Esophagus mucosa (tissue), 1 donor: ENCODE measurements around the gene TPD52L1. TPM values are rescaled to one million over a fixed set of nuclear protein-coding genes. Genes with fewer than 3 reads are reported as not detected.
"Not testable (repeated sequence)": the region's sequence is repeated elsewhere in the genome, so short reads cannot be mapped to it uniquely, and the experiment has no call there.

ENCODE experiments used
- ATAC-seq: fragments of 200-7000 bp; cut with Tn5 transposase; one replicate; pipeline ENCODE4 v1.9.1; 2020
- total RNA-seq: library from RNA; stranded (reverse); gene quantifications from one replicate; pipeline ENCODE4 v1.2.4, GENCODE V29; 2023
- donor health status: DM: yes; HTN: yes; CAD: no.

TPD52L1 gene
- total RNA-seq, 1 donor from 2014 or later = 217 TPM

DNA sequence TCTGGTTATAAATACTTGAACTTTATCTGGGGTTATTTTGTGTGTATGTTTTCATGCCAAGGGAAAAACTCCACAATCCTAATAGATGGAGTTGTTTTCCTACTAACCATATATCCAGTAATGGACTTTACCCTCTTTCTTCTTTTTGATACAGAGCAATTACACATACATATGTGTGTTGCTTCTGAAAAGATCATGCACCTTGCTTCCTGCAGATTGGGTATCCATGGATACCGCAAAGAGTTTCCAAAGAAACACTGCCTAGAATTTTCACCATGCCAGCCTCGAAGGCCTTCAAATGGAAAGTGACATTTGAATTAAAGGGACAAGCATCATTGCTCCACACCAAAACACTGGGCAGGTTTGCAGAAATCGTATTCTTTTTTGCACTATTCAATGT is 121.4 kb downstream of the TPD52L1 start:
- ATAC-seq = no peak

DNA sequence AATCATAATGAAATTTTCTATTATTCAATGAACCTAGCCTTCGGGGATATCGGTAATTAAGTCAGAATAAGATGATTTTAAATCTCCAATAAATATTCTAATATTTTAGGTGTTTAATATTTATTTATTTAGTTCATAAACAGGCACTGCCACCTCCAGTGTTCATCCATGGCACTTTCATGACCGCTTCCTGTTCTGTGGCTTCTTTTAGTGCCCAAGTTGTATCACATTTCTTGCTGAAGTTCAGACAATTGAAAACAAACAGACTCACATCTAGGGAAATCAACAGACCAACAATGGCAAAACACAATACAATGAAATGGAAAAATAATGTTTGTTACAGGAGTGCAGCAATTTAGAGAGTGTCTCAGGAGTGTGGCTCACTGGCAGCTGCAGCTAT is 122.2 kb downstream of the TPD52L1 start:
- ATAC-seq = no peak

DNA sequence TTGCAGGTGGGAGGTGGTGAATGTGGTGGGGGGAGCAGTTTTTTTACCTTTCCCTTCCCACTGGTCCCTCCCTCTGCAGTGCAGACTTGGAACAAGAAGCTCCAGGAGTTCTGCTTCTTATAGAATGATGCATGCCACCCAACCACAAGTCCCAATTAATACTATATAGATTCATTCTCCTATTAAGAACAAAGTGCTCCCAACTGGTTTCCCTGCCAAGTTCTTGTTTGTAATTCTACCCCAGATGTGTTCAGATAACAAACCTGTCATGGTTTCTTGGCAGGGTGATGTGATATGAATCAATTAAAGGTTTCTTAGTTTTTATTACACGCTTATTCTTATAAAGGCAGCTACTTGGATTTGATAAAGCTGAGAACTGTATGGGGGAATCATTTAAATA is 124.3 kb downstream of the TPD52L1 start:
- ATAC-seq = no peak

DNA sequence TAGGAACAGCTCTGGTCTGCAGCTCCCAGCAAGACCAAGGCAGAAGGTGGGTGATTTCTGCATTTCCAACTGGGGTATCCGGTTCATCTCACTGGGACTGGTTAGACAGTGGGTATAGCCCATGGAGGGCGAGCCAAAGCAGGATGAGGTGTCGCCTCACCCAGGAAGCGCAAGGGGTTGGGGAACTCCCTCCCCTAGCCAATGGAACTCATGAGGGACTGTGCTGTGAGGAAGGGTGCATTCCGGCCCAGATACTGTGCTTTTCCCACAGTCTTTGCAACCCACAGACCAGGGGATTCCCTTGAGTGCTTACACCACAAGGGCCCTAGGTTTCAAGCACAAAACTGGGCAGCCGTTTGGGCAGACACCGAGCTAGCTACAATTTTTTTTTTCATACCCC is 126.4 kb downstream of the TPD52L1 start:
- ATAC-seq = no peak

DNA sequence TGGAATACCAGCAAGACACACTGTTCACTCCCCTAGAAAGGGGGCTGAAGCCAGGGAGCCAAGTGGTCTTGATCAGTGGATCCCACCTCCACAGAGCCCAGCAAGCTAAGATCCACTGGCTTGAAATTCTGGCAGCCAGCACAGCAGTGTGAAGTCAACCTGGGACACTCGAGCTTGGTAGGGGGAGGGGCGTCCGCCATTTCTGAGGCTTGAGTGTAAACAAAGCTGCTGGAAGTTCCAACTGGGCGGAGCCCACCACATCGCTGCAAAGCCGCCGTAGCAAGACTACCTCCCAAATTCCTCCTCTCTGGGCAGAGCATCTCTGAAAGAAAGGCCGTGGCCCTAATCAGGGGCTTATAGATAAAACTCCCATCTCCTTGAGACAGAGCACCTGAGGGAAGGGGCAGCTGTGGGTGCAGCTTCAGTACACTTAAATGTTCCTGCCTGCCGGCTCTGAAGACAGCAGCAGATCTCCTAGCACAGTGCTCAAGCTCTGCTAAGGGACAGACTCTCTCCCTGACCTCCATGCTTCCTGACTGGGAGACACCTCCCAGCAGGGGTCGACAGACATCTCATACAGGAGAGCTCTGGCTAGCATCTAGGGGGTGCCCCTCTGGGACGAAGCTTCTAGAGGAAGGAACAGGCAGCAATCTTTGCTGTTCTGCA is 126.9 kb downstream of the TPD52L1 start:
- ATAC-seq = not testable (repeated sequence)

DNA sequence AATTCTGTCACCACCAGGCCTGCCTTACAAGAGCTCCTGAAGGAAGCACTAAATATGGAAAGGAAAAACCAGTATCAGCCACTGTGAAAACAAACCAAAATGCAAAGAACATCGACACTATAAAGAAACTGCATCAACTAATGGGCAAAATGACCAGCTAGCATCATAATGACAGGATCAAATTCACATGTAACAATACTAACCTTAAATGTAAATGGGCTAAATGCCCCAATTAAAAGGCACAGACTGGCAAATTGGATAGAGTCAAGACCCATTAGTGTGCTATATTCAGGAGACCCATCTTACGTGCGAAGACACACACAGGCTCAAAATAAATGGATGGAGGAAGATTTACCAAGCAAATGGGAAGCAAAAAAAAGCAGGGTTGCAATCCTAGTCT is 128.9 kb downstream of the TPD52L1 start:
- ATAC-seq = not testable (repeated sequence)

DNA sequence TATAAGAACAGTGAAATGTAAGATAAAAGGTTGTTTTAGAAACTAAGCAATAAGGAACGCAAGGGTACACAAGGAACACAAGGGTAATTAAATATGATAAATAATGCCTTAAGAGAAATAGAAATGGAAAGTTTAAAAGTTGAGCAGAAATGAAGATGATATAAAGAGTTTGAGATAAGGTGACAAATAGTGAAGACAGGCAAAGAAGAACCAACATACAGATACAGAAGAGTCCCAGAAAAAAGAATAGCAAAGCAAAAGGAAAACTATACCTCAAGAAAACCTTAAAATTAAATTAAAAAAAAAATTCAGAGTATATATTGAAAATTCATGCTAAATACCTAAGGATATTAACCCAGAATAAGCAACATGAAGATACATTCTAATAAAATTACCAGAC is 131.8 kb downstream of the TPD52L1 start:
- no peak for ATAC-seq

DNA sequence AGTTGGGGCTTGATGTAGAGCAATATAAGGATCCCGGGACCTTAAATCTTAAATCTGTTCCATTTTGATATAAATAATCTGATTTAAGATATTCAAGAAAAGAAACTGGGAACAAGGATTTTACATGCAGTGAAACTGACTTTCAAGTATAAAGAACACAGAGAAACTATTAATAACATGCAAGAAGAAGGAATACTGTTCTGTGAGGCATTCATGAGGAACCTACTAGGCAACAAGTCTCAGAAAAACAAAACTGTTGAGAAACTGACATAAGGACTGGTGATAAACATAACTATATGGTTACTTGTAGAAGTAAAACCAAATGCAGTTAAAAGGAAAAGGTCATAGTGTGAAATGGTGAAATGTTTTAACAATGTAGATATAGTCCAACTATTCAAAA is 132.4 kb downstream of the TPD52L1 start:
- no peak for ATAC-seq

DNA sequence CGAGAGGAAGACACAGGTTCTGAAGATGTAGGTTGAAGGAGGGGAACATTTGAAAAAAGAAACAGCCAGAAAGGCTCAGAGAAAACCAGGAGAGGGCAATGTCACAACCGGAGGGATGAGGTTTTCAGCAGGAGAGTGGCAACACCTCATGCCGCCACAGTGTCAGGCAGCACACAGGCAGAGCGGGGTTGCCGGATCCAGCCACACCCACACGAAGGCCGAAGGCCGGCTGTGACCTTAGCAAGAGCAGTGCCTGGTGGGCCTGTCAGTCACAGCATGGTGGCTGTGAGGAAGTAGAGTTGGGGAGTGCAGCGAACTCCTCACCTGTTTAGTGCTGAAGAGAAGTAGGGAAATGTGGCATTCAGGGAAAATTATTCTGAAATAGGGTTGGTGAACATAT is 134.1 kb downstream of the TPD52L1 start:
- ATAC-seq = no peak

DNA sequence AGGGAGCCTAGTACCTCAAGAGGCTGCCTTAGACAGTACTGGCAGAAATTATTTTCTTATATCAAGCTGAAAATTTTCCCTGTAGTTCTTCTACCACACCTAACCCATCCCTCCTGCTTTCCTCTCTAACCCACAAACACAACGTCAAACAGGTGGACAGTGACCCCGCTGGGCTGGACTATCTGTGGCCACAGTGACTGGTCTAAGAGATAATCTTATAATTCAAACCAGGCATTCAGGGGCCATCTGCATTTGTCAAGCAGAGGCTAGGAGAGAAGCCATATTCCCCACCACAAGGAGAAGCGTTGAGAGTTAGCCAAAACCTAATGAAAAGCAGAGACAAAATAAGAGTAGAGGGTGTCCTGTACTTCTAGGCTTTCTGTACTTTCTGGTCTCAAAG is 140.0 kb downstream of the TPD52L1 start:
- ATAC-seq = no peak

DNA sequence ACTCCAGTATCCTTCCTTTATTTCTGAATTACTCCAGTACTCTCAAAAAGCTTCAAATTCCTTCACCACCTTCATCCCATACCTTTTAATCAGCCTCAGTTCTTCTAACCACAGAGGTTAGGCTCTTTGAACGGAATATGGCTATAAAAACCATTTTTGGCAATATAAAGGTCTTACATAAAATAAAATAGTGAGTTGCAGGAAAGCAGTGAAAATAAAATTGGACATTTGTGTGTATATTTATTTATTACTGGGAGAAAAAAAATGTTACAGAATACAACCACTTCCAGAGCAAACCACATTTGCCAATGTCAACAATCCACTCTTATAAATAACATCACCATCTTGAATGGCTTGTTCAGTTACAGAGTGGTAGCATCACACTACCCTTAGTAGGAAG is 140.5 kb downstream of the TPD52L1 start:
- no peak for ATAC-seq

DNA sequence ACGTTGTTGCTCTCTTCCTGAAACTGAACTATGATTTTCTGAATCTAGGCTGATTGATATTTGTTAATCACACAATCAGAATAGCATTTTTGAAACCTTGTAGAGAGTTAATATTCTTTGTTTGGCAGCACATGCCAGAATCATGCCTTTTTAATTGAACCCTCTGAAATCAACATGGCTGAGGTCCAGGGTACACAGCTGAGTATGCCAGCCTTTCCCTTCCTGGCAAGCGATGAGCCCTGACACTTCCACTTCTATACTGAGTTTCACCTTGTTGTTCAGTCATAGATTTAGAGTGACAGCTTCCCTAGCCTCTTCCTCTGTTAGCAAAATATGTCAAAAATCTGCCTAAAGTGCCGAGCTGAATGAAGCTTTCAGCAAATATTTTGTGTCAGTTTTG is 141.4 kb downstream of the TPD52L1 start:
- no peak for ATAC-seq

DNA sequence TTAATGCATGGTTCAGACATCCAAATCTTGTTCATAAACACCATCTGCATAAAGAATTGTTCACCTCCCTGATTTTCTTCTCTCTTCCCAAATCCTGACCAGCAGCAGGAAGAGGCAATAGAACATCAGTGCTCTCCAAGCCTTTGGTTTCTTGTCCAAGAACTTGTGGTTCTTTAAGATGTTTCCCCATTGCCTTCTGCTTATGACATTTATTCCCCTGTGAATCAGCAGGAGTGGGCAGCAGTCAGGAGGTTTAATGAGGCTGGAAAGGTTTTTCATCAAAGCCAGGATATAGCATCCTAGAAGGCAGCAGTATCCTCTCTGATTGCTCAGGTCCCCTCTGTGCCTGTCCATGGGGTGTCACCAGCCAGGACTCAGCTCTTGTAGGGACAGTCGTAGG is 142.9 kb downstream of the TPD52L1 start:
- no peak for ATAC-seq

DNA sequence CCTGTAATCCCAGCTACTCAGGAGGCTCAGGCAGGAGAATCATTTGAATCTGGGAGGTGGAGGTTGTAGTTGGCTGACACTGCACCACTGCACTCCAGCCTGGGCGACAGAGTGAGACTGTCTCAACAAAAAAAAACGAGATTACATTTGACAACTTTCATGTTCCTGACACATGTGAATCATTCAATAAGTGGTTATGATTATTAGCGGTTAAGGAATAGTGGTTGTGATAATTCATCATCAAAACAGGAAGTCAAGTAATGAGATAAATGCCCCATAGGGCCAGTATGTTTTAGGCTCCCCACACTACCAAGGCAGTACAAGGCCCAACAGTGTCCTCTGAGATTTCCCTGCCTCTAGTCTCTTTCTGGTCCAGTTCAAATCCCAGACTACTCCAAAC is 145.7 kb downstream of the TPD52L1 start:
- no peak for ATAC-seq

DNA sequence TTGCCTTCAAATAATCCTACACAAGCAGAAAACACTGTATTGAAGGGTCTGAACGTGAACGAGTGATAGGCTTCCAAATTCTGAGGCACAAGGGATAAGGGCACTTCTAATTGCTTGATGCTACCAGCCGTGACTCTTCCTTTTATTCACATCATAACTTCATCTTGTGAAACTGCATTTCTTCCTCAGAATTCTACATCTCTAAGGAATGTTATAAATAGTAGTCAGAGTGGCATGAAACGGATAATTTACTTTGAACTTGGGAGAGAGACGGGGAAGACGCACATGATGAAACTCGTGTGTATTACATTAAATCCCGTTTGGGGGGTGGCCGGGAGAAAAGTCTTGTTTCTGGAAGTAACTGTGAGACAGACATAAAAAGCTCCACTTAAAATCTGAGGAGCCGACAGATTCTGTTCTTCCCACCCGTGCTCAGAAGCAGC is 147.4 kb downstream of the TPD52L1 start:
- ATAC-seq = no peak

DNA sequence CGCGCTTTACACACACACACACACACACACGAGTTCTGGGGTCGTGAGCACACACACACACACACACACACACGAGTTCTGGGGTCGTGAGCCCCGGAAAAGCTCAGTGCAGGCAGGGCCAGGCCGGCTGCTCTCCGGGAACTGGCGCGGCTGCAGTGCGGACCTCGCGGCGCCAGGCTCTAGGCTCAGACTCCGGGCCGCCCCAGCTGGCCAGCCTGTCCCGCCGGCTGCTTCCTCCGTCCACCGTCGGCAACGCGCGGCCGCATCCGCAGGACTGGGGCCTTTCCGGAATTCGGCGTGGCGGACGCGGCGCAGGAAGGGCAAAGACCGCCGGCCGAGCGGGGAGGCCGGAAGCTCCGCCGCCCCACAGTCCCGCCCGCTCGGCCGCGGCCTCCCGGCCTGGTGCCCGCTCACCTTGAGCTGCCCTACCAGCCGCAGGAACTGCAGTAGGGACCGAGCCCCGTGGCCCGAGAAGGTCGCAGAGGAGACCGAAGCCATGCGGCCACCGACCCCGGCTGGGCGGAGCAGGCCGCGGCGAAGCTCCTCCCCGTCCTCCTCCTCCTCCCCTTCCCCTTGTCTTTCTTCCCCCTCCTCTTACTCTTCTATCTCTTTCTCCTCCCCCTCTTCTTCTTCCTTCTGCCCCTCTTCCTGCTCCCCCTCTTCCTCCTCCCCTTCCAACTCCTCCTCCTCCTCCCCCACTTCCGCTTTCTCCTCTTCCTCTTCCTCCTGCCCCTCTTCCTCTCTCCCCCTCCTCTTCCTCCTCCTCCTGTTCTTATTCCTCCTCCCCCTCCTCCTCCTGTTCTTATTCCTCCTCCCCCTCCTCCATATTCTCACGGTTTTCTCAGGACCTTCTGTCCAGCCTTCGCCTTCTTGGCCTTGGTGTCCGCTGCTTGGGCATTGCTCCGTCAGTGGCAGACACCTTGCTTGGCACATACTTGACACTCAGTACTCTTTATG is 148.1 kb downstream of the TPD52L1 start, which contains the start of gene HDDC2:
TSS of gene HDDC2 (minus strand) at position 533 of the 957 bp plus-strand sequence. CDS start at position 498, 35 bp downstream.
- peak; percentile 77 for ATAC-seq

DNA sequence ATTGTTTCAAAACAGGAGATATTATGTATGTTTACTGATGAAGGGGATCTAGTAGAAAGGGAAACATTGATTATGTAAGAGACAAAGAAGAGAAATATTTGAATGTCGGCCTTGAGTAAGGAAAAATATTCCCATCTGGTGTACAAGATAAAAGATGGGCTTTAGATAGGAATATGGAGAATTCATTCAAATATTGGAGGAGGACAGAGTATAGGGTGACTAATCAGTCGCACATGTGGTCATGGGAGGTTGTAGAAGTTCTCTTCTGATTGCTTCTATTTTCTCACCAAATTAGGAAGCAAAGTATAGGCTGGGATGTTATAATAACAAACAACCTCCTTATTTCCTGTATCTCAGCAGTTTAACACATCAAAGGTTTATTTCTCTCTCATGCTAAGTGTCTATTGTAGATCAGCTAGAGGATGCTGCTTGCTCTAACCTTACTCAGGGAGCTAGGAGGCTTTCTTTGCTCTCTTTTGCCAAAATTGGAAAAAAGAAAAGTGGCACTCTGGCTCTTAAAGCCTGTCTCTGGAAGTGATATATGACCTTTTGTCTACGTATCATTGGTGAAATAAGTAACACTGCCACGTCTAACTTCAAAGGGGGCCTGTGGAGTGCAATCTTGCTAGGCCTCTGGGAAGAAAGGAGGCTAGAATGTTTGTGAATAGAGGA is 149.4 kb downstream of the TPD52L1 start:
- no peak for ATAC-seq

DNA sequence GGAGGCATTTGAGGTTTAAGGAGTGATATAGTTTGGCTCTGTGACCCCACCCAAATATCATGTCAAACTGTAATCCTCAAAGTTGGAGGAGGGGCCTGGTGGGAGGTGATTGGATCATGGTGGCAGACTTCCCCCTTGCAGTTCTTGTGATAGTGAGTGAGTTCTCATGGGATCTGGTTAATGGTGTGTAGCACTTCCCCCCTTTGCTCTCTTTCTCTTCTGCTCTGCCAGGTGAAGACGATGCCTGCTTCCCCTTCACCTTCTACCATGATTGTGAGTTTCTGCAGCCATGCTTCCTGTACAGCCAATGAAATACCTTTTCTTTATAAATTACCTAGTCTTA is 149.9 kb downstream of the TPD52L1 start:
- no peak for ATAC-seq

DNA sequence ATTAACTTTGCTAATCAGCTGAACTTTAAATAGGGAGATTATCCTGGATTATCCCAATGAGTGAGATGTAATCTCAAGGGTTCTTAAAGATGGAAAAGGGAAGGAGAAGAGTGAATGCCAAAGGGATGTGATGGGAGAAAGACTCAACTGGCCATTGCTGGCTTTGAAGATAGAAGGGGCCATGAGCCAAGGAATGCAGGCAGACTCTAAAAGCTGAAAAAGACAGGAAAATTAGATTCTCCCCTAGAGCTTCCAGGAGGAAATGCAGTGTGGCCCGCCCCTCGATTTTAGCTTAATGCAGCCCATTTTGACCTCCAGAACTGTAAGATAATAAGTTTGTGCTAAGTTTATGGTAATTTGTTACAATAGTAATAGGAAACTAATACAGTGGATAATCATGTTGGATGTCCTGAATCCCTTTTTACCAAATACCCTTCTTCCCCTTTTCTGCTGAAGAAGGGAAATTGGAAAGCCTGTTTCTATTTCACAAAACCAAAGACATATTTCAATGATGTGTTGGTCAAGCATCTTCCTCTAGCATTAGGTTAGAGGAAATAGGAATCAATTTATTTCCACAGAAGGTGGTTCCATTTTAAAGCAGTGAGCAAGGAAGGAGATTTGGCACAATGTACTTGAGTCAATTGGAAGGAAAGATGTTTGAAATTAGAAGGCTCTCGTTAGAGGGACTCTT is 151.5 kb downstream of the TPD52L1 start:
- ATAC-seq = no peak

DNA sequence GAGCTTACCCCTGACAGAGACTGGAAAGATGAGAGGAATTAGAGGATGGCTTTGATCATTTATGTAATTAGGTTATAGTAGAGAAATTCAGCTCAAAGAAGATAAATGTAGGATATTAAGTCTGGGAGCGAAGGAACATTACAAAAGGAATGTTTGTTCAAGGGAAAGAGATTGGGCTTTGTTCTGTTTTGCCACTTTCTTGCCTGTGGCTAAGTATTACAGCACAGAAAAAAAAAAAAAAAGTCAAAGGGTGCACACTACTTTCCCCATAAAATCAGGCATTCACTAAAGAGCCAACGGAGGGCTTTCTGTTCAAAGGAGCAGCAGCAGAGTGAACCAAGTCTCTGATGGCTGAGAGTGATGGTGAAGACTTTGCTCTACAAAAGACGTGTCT is 153.2 kb downstream of the TPD52L1 start:
- no peak for ATAC-seq

DNA sequence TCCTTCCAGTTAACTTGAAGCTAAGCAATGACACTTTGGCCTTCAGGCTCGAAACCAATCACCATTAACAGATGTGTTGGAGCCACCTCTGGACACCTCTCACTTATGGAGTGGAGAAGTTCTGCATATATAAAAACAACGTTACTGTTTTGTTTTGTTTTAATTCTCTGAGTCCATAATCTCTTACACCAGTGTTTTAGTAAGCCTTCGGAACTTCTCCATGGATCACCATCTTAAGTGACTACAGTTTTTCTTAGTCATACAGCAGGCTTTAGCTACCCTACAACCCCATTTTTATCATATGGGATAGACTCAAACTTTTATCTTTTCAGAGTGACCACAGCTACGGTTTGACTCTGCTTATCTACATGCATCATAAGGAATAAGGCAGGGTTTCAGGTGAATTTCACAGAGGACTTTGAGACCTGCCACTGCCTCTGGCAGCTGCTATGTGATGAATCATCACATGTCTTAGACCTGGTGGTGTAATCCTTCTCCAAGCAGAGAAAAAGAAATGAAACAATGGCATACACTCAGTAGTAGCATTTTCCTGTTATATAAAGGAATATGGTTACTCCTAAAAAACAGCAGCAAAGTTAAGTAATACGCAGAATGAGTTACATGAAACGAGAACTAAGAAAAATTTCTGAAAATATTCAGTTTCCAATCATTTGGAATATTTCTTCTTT is 153.7 kb downstream of the TPD52L1 start:
- peak; percentile 71 for ATAC-seq

DNA sequence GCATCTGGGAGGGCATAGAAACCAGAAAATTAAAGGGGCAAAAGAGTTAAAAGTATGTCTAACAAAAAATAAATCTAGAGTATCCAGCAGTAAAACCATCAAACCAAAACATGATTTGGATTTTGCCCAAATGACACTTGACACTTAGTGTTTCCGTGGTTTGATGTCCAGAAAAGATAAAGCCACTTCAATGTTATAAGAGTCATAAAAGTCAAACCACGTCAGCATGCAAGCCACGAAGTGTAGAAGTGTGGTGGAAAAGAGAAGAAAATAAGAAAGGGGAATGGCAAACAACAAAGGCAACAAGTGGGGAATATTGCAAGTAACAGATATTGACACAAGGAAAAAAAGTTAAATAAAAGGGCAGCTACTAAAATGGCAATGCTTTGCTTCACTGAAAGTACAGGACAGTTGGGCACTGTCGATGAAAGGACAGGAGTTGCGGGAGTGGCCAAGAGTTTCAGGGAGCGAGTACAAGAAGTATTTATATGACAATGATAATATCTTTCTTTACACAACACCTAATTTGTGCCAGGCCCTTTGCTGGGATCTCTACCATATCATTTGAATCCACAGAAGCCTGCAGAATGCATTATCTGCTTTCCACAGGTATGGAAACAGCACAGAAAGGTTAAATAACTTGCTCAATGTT is 154.5 kb downstream of the TPD52L1 start:
- no peak for ATAC-seq
